Stomach (tissue), 4 donors: ENCODE results near the gene TPPP3.

ENCODE experiments used
- CTCF ChIP-seq, 7 experiments: fragments of 450-650 bp in 4 of 7; fragments of 200-600 bp in 3 of 7; sonication (generic) in 3 of 7; IDR thresholded peaks; one replicate each; pipeline ENCODE4 v1.5.1; 2016 to 2019; ENCODE audit warnings: antibody characterized with exemption in 7 of 7, control low read depth in 2 of 7, mild to moderate bottlenecking in 1 of 7
- EP300 ChIP-seq: sonication (generic); formaldehyde crosslinking; IDR thresholded peaks from one replicate; pipeline ENCODE4 v1.6.1; 2017; ENCODE audit warnings: antibody characterized with exemption
- POLR2AphosphoS5 ChIP-seq, 3 donors: sonication (generic); formaldehyde crosslinking; IDR thresholded peaks; one replicate each; pipeline ENCODE4 v1.6.1; 2016; ENCODE audit warnings: antibody characterized with exemption in 3 of 3

GRCh38 chr16:67423611-67424260, 30.4 kb upstream of the TPPP3 start:
- no peak for TF ChIP-seq POLR2AphosphoS5 (IDR thresholded peaks at IDR 0.05)
- no peak for TF ChIP-seq EP300
- no peak for TF ChIP-seq CTCF (IDR thresholded peaks at IDR 0.05)
